ENCODE data around the gene OCEL1.

DNA sequence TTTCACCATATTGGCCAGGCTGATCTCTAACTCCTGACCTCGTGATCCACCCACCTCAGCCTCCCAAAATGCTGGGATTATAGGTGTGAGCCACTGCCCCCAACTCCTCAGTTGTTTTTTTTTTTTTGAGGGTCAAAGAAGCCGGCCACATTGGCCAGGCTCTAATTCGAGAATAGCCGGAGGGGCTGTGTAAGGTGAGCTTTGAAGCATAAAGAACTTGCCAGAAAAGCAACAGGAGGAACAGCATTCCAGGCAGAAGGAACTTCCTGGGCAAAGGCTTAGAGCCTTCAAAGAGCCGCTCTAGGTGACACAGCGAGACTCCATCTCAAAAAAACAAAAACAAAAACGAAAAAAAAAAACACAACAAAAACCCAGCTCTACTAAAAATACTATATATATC is 40.0 kb downstream of the OCEL1 start:
- TF ChIP-seq, protein P1, sequence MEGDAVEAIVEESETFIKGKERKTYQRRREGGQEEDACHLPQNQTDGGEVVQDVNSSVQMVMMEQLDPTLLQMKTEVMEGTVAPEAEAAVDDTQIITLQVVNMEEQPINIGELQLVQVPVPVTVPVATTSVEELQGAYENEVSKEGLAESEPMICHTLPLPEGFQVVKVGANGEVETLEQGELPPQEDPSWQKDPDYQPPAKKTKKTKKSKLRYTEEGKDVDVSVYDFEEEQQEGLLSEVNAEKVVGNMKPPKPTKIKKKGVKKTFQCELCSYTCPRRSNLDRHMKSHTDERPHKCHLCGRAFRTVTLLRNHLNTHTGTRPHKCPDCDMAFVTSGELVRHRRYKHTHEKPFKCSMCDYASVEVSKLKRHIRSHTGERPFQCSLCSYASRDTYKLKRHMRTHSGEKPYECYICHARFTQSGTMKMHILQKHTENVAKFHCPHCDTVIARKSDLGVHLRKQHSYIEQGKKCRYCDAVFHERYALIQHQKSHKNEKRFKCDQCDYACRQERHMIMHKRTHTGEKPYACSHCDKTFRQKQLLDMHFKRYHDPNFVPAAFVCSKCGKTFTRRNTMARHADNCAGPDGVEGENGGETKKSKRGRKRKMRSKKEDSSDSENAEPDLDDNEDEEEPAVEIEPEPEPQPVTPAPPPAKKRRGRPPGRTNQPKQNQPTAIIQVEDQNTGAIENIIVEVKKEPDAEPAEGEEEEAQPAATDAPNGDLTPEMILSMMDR (IDR thresholded peaks at IDR 0.05) = no peak
- no peak for TF ChIP-seq EZH2 (IDR thresholded peaks at IDR 0.05; ENCODE audit: borderline replicate concordance, insufficient read depth, low read depth, low read length, poor library complexity, severe bottlenecking)

All from B cell (primary cell).